C4-2B (cell line): ENCODE data around the gene MCUR1.

Experiments
- H3K27ac ChIP-seq: fragments of 450-650 bp; 2 replicates; pipeline ENCODE4 v1.5.1; 2017
- CTCF ChIP-seq: fragments of 450-650 bp; conservative IDR thresholded peaks from 2 replicates; pipeline ENCODE4 v1.5.1; 2017; ENCODE audit warnings: mild to moderate bottlenecking
- ZFX ChIP-seq: fragments of 450-650 bp; IDR thresholded peaks from 2 replicates; pipeline ENCODE4 v1.6.1; 2017

MCUR1 gene

GRCh38 chr6:13762611-13763441, 51.5 kb downstream of the MCUR1 start:
- H3K27ac ChIP-seq = no peak overlapping the region
- no peak for TF ChIP-seq ZFX
- no peak for TF ChIP-seq CTCF

- no peak overlapping the region for H3K27ac ChIP-seq
- TF ChIP-seq ZFX (no peak), CTCF (no peak)
Measured at GRCh38 chr6:13761361-13762036, 52.9 kb downstream of the MCUR1 start.

GRCh38 chr6:13760307-13761304, 53.8 kb downstream of the MCUR1 start:
- no peak overlapping the region for H3K27ac ChIP-seq
- no peak for TF ChIP-seq CTCF
- TF ChIP-seq ZFX = no peak

- no peak overlapping the region for H3K27ac ChIP-seq
- no peak for TF ChIP-seq CTCF
- TF ChIP-seq ZFX = no peak
Measured at GRCh38 chr6:13759025-13759424, 55.3 kb downstream of the MCUR1 start.

- TF ChIP-seq CTCF = no peak
- no peak for TF ChIP-seq ZFX
- H3K27ac ChIP-seq = no peak overlapping the region
Measured at GRCh38 chr6:13754644-13755043, 59.7 kb downstream of the MCUR1 start.

GRCh38 chr6:13743736-13744127, 70.6 kb downstream of the MCUR1 start:
- H3K27ac ChIP-seq = no peak overlapping the region
- no peak for TF ChIP-seq CTCF
- TF ChIP-seq ZFX = no peak
